Left kidney (tissue), 2 donors: ENCODE results near the gene PRKCA. TPM values are rescaled to one million over a fixed set of nuclear protein-coding genes. Genes with fewer than 3 reads are reported as not detected.
"Not testable (repeated sequence)": the region's sequence is repeated elsewhere in the genome, so short reads cannot be mapped to it uniquely, and the experiment has no call there.

Source experiments
- DNase-seq: peaks from one replicate; pipeline ENCODE4 v3.0.0-alpha.2; 2013
- polyA plus RNA-seq: library from polyadenylated mRNA; unstranded; fragments of 120-200 nt; gene quantifications from one replicate; pipeline ENCODE4 v1.2.1, GENCODE V29; 2013; ENCODE audit not compliant: insufficient read length

The PRKCA gene
- polyA plus RNA-seq, 1 donor: 26.9 TPM

DNA sequence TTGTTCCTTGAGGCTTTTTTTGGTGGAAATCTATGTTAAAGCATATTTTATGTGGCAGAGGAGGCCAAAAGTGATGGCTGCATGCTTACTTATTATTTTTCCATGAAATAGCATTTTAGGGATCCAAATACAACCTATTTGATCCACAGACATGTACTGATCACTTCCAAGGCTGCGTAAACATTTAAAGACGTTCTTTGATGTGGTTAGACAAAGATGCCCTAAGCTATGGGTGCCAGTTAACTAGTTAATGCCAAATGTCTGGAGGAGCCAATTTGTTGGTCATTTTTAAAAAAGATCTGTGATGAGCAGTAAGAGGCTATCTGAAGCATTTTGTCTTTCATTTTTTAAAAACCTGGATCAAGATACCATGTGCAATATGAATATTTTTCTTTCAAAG is 17.3 kb upstream of the PRKCA start:
- DNase-seq: no peak

DNA sequence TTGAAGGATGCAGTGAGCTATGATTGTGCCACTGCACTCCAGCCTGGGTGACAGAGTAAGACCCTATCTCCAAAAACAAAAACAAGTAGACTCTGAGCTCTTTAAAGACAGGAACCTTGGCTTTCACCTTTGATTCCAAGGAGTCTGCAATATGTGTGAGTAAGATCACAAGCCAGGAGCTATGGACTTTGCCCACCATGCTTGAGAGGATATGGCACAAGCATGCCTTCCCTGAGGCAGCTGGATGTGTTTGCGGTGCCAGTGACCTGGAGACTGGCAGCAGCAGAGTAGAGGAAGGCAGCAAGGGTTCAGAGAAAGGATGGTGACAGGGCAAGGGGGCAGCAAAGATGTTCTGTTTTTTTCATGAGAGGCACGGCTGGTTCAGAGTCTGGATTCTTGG is 14.5 kb upstream of the PRKCA start:
- no peak for DNase-seq

DNA sequence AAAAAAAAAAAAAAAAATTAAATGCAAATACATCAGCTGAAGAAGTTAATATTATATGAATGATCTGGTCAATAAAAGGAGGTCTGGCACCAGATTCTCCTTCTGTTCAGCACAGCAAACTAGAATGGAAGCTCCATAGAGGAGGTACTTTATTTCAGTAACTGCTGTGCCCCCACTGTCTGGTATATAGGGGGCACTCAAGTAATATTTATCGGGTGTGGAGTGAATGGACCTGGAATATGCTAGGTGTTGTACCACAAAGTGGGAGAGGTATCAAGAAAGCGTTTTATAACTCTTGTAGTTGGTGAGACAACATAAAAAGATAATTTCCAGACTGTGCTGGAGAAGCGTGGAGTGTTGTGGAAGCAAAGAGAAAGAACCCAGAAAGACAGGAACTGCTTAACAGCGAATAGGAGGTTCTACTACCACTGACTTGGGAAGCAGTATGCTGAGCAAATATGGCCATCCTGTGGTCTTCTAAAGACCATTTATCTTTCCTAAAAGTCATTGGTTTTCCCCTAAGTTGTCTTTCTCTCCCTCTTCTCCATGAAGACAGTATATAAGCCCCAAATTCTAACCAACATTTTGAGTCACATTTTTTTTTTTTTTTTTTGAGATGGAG is 12.2 kb upstream of the PRKCA start:
- no peak for DNase-seq

DNA sequence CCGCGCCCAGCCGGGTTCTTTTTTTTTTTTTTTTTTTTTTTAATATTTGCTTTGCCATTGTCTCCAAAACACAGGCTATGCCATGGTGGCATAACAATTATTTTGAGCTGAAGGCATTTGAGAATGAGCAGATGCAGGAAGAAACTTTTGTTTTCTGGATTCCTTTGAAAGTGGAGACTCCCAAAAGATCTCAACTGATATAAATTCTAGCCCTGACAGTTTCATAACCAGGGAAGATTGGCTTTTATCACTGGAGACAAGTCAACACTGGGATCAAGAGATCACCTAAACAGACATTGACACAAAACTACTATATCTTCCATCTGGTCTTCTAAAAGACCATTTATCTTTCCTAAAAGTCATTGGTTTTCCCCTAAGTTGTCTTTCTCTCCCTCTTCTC is 10.1 kb upstream of the PRKCA start:
- no peak for DNase-seq

DNA sequence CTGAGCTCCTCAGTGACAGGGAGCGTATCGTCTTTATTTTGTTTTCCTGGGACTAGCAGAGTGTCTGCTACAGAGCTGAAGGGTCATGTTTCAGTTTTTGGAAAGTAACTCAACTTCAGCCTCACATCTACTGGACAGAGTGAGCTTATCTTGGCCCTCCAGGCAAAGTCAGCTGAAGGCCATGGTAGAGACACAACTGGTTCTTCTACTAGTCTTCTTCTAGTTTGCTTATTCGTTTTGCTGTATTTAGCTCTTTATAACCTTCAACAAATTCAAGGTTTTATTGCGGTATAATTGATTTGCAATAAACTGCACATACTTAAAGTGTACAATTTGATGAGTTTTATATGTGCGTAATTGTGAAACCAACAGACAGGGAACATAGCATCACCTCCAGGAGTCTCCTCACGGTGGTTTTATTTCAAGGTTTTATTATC is 6.1 kb upstream of the PRKCA start:
- no peak for DNase-seq

DNA sequence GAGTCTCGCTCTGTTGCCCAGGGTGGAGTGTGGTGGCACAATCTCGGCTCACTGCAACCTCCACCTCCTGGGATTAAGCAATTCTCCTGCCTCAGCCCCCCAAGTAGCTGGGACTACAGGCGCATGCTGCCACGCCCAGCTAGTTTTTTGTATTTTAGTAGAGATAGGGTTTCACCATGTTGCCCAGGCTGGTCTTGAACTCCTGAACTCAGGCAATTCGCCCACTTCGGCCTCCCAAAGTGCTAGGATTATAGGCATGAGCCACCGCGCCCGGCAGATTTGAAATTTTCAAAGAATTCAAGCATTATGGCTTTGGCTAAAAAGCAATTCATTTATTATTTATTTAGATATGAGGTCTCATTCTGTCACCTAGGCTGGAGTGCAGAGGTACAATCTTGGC is 5.0 kb upstream of the PRKCA start:
- DNase-seq: not testable (repeated sequence)

DNA sequence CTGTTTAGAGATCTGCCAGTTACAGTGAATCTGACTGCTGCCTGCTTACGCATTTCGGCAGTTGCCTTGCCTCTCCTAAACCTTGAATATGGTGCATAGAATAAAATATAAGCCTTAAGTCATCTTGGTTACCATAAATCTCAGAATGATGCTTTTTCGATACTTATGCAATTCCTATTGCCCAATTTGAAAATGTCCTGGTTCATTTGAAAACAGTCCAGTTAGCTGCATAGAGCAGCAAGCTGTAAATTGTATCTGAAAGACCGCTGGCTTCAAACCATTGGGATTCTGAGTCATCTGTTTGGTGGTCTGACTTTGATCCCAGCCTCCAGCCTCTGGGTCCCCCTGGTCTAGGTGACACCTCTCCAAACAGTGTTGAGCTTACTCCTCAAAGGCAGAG is 2.7 kb upstream of the PRKCA start:
- no peak for DNase-seq

DNA sequence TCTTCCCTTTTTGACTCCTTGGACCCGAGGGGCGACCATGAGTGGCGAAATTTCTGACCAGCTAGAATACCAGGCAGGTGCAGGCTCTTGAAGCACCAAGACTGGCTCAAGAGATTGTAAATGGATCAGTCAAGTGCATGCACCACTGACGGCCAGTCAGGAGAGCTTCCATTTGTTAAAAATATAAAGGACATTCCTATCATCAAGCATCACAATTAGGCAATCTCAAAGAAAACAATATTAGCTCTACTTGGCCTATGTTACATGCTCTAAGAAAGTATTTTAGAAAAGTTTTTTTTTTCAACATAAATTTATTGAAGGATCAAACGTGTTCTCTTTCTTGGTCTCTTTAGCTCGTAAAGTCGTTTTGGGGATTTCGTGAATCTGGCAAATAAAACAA is 1.5 kb upstream of the PRKCA start:
- DNase-seq: no peak

DNA sequence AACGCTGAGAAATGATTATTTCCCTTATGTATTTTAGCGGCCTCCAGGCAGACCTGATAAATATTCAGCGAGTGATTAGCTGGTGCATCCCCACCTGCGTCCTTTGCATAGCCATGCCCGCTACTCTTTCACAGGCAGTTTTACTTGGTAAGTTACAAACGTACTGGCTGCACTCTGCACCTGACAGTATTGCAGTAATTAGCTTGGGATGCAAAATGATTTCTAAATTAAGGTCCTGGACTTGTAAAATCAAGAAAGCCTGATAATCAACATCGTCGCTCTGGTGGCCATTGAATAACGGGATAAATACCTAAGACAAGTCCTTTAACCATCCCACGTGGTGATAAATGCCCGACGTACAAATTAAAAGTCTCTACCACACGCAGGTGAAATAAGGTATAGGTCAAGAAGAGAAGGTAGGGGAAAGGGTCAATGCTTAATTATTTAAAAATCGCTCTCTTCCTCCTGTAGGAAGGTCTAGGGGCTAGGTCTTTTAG is 998 bp upstream of the PRKCA start:
- DNase-seq: no peak

DNA sequence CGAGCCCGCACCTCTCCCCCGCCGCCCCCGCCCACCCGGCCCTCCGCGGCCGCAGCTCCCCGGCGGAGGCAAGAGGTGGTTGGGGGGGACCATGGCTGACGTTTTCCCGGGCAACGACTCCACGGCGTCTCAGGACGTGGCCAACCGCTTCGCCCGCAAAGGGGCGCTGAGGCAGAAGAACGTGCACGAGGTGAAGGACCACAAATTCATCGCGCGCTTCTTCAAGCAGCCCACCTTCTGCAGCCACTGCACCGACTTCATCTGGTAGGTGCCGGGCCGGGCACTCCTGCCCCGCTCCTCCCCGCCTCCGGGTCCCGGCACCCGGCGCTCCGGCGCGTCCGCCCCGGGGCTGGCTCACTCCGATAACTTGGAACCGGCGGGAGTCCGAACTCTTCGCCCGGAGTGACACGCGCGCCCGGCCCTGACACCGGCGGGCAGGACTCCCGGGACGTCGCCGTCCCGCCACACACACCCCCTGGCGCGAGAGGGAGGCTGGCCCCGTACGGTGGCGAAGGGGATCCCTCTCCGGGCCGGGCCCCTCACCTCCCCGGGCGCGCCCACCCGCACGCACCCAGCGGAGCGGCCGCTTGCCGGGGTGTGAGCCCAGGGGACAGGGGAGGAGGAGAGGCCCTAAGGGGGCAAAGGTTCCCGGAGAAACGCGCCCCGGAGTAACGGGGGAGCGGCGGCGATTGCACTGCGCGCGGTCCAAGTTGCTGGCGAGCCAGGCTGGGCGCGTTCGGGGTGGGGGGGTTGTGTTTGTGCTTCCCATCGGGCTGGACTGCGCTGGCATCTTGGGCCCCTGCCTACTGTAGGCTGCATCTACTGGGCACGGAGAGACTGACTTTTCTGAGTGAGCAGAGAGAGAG is 581 bp downstream of the PRKCA start:
- no peak for DNase-seq

DNA sequence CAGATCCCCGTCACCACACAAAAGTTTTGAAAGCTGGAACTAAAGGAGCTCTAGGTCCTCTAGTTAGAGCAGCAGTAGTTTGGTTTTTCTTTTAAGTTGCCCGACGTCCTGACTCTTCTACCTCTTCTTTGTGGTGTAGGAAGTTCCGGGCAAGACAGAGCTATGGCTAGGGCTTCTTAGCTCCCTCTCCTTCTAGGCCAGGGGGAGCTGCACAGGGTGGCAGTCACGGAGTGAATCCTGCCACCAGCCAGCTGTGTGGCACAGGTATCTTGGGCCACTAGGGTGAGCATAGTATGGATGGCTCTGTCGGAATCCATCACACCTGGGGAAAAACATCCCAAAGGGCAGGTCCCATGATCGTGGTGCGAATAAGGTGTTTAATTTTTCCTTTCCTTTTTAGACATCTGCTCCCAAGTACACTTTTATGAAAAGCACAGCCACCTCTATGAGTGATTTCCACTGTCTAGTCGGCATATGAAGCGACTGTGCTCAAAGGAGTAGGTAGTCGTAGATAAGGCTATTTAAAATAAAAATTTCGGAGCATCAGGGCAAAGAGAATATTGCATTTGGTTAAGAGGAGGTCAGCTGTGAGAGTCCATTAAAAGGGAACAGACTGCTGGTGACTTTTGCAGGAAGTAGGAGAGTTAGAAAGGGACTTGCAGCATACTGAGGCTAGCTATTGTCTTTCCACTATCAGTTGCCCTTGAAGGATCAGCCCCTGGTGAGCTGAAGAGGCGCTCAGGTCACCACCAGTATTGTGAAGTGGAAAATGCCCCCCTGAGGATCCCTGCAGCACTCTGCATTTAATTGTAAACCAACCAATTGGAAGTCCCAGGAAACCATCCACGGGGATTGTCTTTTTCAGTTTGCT is 2.1 kb downstream of the PRKCA start:
- DNase-seq: no peak

DNA sequence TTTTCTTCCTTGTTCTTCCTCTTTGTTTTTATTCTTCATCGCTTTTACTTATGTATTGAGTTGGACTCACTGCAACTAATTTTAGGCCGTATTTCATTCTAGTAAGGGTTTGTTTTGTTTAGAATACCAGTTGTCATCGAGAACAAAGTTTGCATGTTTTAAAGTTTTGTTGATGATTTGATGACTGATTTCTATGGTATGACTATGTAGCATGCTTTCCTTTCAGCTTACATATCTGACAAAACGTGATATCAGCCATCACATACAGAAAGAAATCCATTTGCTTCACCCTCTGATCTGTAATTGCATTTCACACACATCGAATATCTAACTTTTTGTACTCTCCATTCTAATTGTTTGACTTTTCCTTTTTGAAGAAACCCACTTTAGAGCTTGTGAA is 4.0 kb downstream of the PRKCA start:
- no peak for DNase-seq

DNA sequence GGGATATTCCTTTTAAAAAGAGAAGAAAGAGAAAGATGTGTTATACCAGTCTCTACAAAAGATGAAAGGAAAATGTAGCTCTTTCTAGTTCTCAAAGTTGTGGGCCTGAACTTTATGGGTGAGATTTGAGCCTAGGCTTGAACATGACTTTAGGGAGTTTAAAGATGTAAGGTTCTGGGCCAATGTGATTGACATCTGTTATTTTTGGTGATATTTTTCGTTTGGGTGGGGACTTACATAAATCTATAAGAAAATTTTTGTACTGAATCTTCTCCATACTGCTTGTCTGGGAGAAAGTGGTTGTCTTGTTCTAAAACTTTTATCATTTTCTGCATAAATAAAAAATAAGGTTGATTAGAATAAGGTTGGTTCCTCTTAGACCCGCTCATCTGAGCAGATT is 4.8 kb downstream of the PRKCA start:
- DNase-seq: no peak

DNA sequence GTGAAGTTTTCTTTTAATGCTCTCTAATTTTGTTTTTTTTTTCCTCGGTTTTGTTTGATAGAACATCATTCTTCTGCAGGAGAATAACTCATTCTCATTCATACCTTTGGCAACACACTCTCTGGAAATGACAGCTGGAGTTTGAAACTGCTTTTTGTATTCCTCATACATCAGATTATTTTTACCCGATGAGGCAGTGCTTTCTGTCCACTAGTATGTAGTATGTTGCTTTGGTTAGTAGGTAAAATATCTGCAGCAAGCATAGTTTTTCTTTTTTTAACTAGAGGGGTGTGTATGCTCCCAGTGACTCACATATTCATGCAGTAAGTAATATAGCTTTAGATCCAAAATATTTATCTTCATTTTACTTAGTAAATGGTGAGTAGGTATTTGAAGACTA is 6.4 kb downstream of the PRKCA start:
- no peak for DNase-seq

DNA sequence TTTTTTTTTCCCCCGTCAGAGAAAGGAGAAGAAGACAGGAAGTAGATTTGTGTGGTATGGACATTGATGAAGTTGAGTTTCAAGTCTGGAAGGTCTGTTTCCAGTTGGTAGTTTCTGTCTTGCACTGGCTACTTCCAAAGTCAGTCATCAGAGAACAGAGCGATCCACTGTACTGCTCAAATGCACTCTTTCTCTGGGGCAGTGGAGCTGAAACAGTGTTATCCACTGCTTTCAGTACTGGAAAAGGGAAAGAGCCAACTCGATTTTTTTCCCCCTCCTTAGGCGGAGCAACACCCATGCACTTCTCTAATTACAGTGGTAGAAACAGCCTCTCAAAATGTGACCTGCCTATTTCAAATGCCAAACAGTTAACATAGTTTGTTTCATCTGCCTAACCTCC is 7.4 kb downstream of the PRKCA start:
- peak; percentile 58 for DNase-seq

DNA sequence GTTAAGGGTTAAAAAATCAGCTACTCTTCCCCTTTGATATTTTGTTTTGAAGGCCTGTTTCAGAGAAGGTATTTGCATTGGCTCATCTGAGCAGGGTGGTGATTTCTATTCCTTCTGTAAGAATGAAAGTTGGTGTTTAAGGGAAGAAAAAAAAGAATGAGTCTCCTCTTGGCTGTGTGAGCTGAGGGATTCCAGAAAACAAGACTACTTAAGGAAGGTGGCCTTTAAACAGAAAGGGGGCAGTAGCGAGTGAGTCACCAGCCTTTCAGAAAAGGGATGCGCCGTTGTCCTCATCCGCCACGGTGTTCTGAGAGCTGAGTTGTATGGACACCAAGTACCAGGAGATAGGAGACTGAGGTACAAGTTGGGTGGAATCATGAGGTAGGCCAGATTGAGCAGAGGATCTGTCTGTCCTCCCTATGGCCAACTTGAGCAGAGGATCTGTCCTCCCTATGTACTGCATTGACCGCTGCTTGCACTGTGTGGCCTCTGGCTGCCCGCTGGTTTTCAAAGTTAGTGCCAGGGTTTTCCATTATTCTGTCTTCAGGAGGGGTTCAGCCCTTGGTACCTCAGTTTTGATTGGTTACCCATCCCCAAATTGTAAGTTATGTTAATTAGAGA is 8.2 kb downstream of the PRKCA start:
- DNase-seq: no peak

DNA sequence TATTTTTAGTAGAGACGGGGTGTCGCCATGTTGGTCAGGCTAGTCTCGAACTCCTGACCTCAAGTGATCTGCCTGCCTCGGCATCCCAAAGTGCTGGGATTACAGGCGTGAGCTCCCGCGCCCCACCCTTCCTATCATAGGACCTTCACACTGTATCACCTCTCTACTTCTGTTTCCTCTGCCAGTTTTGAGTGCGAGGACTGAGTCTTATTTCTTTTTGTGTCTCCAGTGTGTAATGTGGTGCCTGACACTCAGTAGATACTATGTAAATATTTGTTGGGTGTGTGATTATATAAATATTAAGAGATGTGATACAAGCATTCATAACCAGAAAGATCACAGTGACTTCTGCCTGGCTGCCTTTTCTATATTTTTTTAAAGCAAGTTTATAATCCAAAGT is 10.5 kb downstream of the PRKCA start:
- no peak for DNase-seq

DNA sequence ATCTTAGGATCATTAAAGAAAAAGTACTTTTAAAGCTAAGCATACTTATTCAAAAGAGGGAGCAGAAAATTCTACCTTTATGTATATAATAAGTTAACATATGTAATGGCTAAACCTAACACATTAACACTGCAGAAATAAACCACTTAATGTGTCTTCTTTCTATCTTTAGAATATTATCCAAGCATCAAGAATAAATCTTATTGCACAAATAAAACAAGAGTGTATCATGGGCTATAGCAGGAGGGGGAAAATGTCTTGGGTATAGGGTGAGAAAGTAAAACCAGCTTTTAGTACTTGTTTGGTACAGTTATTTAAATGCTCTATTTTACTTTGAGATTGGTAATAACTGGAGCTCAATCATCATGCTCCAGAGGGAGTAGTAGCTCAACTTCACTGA is 10.9 kb downstream of the PRKCA start:
- DNase-seq: no peak

DNA sequence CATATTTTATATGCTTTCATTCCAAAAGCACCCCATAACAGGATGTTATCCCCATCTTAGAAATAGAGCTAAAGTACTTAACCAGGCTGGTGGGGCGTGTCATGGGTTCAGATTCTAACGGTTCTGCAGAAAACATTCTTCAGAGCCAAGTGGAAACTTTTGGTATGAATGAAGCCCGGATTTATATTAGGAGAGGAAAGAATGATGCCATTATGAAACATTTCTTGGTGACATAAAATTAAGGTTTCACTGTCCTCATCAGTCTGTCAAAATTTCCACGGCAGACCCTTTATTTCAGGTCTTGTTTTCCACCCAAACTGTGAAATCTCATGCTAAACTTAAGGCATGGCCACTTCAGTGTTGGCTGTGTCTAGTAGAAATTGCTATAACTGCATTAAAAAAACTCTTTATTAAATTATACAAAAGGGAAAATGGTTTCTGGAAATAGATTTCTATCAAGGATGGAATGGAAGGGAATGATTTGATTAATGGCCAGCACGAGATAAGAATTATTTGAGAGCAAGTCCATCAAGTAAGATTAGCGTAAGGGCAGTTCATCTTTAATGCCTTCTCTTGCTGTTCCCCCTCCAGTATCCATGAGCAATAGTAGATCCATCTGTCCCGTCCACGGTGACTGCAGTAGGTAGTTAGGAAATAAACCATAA is 11.7 kb downstream of the PRKCA start:
- no peak for DNase-seq

DNA sequence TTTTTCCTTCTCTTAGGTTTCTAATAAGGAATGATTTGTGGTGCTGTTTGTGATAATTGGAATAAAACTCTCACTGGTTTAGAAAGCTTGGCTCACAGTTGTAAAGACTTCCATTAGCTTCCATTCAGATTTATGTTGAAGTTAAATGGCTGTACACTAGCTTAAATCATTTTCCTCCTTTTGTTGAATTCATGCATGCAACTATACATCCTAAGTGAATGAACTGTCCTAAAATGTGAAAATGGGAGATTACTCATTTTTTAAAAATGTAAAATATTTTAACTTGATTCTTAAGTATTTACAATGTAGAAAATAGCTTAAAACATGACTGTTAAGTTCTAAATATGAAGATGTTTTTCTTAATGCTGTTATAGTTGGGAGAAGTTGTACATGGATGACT is 15.2 kb downstream of the PRKCA start:
- DNase-seq: no peak

DNA sequence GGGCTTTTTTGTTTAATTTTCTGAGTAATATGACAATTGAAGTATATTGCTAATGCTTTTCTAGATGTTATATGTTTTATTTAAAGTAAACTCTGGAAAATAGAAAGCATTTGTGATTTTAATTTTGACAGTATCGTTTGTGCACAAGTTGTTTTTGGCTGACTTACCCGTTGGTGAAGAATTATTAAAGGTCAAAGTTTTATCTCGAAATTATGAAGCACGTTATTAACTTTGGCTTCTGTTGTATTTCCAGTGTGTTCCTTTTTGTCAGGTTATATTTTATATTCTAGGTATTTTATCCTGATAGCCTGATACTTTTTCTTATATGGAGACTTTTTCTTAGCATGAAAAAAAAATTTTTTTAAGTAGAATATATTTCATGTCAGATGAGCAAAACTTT is 16.8 kb downstream of the PRKCA start:
- no peak for DNase-seq

DNA sequence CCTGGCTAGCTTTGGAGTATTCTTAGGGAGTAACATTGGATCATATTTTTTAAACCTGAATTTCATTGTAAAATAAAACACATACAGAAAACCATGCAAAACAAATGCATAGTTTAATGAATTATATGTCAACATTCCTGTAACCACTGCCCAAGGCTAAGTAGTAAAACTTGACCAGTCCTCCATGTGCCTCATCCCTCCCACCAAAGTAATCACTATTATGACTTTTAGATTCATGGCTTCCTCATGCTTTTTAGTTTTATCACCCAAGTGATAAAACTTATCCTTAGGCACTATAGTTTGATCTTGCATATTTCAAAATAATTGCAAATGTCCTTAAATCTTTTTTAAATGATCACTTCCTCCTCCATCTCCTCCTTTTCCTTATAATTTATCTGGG is 20.4 kb downstream of the PRKCA start:
- no peak for DNase-seq
